Caco-2 (cell line): Measurements from ENCODE around the gene SLC15A5. TPM values are rescaled to one million over a fixed set of nuclear protein-coding genes. Genes with fewer than 3 reads are reported as not detected.

Experiments used
- BruUV-seq: library from RNA; stranded (reverse); fragments of 400-500 nt; replicated peaks from 2 replicates; lab custom pipeline; 2021; lab: Mats Ljungman, UMichigan
- CTCF ChIA-PET: fragments of 300-600 bp; sonication (Branson Sonifier 250); formaldehyde crosslinking; loops from one replicate; lab custom pipeline; 2022; ENCODE audit warnings: antibody characterized with exemption; lab: Charles Lee
- POLR2A ChIA-PET: fragments of 300-600 bp; sonication (Branson Sonifier 250); formaldehyde crosslinking; loops from one replicate; lab custom pipeline; 2022; ENCODE audit warnings: antibody characterized with exemption; lab: Charles Lee
- DNase-seq, 2 experiments: peaks; one replicate each; pipeline versions ENCODE4 v3.0.0 to v3.0.0-alpha.2; 2020 to 2022
- H3K27me3 ChIP-seq: replicated peaks from 2 replicates; pipeline ENCODE4 v1.6.0; 2011; ENCODE audit warnings: low read length; ENCODE audit not compliant: control insufficient read depth, insufficient read depth
- H3K36me3 ChIP-seq: 2 replicates; pipeline ENCODE4 v1.5.1; 2011; ENCODE audit warnings: low read length; ENCODE audit not compliant: control insufficient read depth, insufficient read depth
- H3K4me1 ChIP-seq: fragments of 250-450 bp; sonication (Bioruptor Pico); 2 replicates; pipeline ENCODE4 v1.5.1; 2020; ENCODE audit warnings: mild to moderate bottlenecking
- H3K4me3 ChIP-seq: 2 replicates; pipeline ENCODE4 v1.5.1; 2011; ENCODE audit warnings: low read depth, mild to moderate bottlenecking, control low read depth, low read length
- H3K9me3 ChIP-seq: fragments of 250-450 bp; sonication (Bioruptor Pico); 2 replicates; pipeline ENCODE4 v1.5.1; 2020; ENCODE audit warnings: mild to moderate bottlenecking, moderate library complexity
- H3K27ac Mint-ChIP-seq: one replicate; pipeline ENCODE4 v1.8.0; 2022; ENCODE audit warnings: mixed read lengths; ENCODE audit not compliant: unreplicated experiment
- H3K27me3 Mint-ChIP-seq: one replicate; pipeline ENCODE4 v1.8.0; 2022; ENCODE audit warnings: mixed read lengths; ENCODE audit not compliant: insufficient read depth, unreplicated experiment
- H3K36me3 Mint-ChIP-seq: one replicate; pipeline ENCODE4 v1.8.0; 2022; ENCODE audit warnings: mild to moderate bottlenecking, mixed read lengths; ENCODE audit not compliant: insufficient read depth, unreplicated experiment
- H3K4me1 Mint-ChIP-seq: one replicate; pipeline ENCODE4 v1.8.0; 2022; ENCODE audit warnings: low read depth, mixed read lengths; ENCODE audit not compliant: unreplicated experiment
- H3K4me3 Mint-ChIP-seq: one replicate; pipeline ENCODE4 v1.8.0; 2022; ENCODE audit warnings: mild to moderate bottlenecking, moderate library complexity, mixed read lengths; ENCODE audit not compliant: unreplicated experiment
- H3K9me3 Mint-ChIP-seq: one replicate; pipeline ENCODE4 v1.8.0; 2022; ENCODE audit warnings: mixed read lengths; ENCODE audit not compliant: unreplicated experiment
- intact Hi-C: fragments of 100-400 bp; cut with micrococcal nuclease; formaldehyde crosslinking; loops from one replicate; pipeline ENCODE4 v1.10.0; 2022; ENCODE audit not compliant: unreplicated experiment
- total RNA-seq: library from RNA; stranded (reverse); gene quantifications from 2 replicates; pipeline ENCODE4 v1.2.3, GENCODE V29; 2022
- TF ChIP-seq, protein P1 (sequence below), 2 experiments: fragments of 200-600 bp in 1 of 2; IDR thresholded peaks; 1 replicate in 1 of 2; 2 replicates in 1 of 2; pipeline versions ENCODE4 v1.5.1 to v1.8.0; 2011 to 2022; ENCODE audit warnings: antibody characterized with exemption in 1 of 2, control low read depth in 1 of 2, inconsistent platforms in 1 of 2, low read depth in 1 of 2, low read length in 1 of 2, mild to moderate bottlenecking in 1 of 2, moderate library complexity in 1 of 2; ENCODE audit not compliant: insufficient read depth in 1 of 2, severe bottlenecking in 1 of 2, unreplicated experiment in 1 of 2

Gene SLC15A5
- total RNA-seq, 1 experiment from 2014 or later, result not detected

DNA sequence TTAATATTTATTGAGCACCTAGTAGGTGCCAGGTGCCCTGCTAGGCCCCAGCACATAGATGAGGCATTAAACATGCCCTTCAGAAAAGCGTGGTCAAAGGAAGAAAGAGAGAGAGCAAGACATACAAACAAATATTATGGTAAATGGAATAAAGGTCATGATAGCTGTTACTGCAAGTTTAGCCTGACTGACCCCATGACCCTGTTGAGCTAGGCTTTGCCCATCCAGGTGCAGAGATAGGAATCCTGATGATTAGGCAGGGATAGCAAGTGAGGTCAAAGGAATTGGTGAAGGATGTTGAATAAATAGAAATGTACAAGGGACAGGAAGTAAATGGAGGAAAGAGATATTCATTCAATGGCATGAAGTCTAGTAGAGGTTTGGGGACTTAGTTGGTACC lies 33.4 kb upstream of the SLC15A5 start:
- intact Hi-C loops, result no loop called here
- no peaks in the 10 kb centered on the region for H3K4me1 ChIP-seq
- H3K4me3 ChIP-seq, result no peak overlapping the region
- DNase-seq, result no peak
- no peaks in the 10 kb centered on the region for H3K27me3 ChIP-seq
- Mint-ChIP-seq H3K27me3 (no peaks in the 10 kb centered on the region), H3K4me1 (no peaks in the 10 kb centered on the region), H3K9me3 (peaks cover 29% of the 10 kb centered on the region), H3K27ac (no peak overlapping the region), H3K4me3 (no peak overlapping the region), H3K36me3 (no peaks in the 10 kb centered on the region)
- H3K9me3 ChIP-seq, result peaks cover 13% of the 10 kb centered on the region
- no TSS peak for BruUV-seq
- POLR2A ChIA-PET, result no interaction called here
- CTCF ChIA-PET, result no interaction called here
- TF ChIP-seq, protein P1, sequence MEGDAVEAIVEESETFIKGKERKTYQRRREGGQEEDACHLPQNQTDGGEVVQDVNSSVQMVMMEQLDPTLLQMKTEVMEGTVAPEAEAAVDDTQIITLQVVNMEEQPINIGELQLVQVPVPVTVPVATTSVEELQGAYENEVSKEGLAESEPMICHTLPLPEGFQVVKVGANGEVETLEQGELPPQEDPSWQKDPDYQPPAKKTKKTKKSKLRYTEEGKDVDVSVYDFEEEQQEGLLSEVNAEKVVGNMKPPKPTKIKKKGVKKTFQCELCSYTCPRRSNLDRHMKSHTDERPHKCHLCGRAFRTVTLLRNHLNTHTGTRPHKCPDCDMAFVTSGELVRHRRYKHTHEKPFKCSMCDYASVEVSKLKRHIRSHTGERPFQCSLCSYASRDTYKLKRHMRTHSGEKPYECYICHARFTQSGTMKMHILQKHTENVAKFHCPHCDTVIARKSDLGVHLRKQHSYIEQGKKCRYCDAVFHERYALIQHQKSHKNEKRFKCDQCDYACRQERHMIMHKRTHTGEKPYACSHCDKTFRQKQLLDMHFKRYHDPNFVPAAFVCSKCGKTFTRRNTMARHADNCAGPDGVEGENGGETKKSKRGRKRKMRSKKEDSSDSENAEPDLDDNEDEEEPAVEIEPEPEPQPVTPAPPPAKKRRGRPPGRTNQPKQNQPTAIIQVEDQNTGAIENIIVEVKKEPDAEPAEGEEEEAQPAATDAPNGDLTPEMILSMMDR (IDR thresholded peaks at IDR 0.05; ENCODE audit: insufficient read depth in 1 of 2, low read depth in 1 of 2, low read length in 1 of 2, severe bottlenecking in 1 of 2, unreplicated experiment in 1 of 2), result no peak
- H3K36me3 ChIP-seq, result no peaks in the 10 kb centered on the region

- Mint-ChIP-seq H3K9me3 (peaks cover 26% of the 10 kb centered on the region), H3K4me3 (no peak overlapping the region), H3K27ac (no peak overlapping the region), H3K27me3 (peaks cover 3% of the 10 kb centered on the region), H3K4me1 (no peaks in the 10 kb centered on the region), H3K36me3 (no peaks in the 10 kb centered on the region)
- intact Hi-C loops, result no loop called here
- Histone ChIP-seq H3K4me1 (no peaks in the 10 kb centered on the region), H3K4me3 (no peak overlapping the region), H3K36me3 (no peaks in the 10 kb centered on the region), H3K27me3 (no peaks in the 10 kb centered on the region), H3K9me3 (peaks cover 14% of the 10 kb centered on the region)
- ChIA-PET POLR2A (no interaction called here), CTCF (no interaction called here)
- no TSS peak for BruUV-seq
- TF ChIP-seq, protein P1 (IDR thresholded peaks at IDR 0.05; ENCODE audit: insufficient read depth in 1 of 2, low read depth in 1 of 2, low read length in 1 of 2, severe bottlenecking in 1 of 2, unreplicated experiment in 1 of 2), result no peak
- DNase-seq, result no peak
Measured at GRCh38 chr12:16307856-16308475, 30.5 kb upstream of the SLC15A5 start.

GRCh38 chr12:16303939-16304338 lies 26.5 kb upstream of the SLC15A5 start:
- DNase-seq, result no peak
- ChIA-PET CTCF (no interaction called here), POLR2A (no interaction called here)
- H3K9me3 ChIP-seq, result peaks cover 8% of the 10 kb centered on the region
- H3K4me1 Mint-ChIP-seq, result no peaks in the 10 kb centered on the region
- no peaks in the 10 kb centered on the region for H3K36me3 ChIP-seq
- H3K9me3 Mint-ChIP-seq, result no peaks in the 10 kb centered on the region
- H3K4me3 ChIP-seq, result no peak overlapping the region
- TF ChIP-seq, protein P1 (IDR thresholded peaks at IDR 0.05; ENCODE audit: insufficient read depth in 1 of 2, low read depth in 1 of 2, low read length in 1 of 2, severe bottlenecking in 1 of 2, unreplicated experiment in 1 of 2), result no peak
- intact Hi-C loops, result no loop called here
- peaks cover 6% of the 10 kb centered on the region for H3K27me3 Mint-ChIP-seq
- H3K36me3 Mint-ChIP-seq, result no peaks in the 10 kb centered on the region
- BruUV-seq, result no TSS peak
- no peaks in the 10 kb centered on the region for H3K4me1 ChIP-seq
- H3K27ac Mint-ChIP-seq, result no peak overlapping the region
- H3K27me3 ChIP-seq, result no peaks in the 10 kb centered on the region
- H3K4me3 Mint-ChIP-seq, result no peak overlapping the region
